GM10266 (cell line): ENCODE data around the gene SAFB.

ENCODE experiments used
- DNase-seq: peaks from one replicate; pipeline ENCODE4 v3.0.0; 2012; ENCODE audit errors: extremely low spot score
- CTCF ChIP-seq: IDR thresholded peaks from 2 replicates; pipeline ENCODE4 v1.5.1; 2012; ENCODE audit warnings: mild to moderate bottlenecking, low read depth; ENCODE audit not compliant: control insufficient read depth, insufficient read depth; ENCODE audit errors: missing control alignments

Gene SAFB

GRCh38 chr19:5666921-5667610 is 44.2 kb downstream of the SAFB start:
- DNase-seq, result no peak
- TF ChIP-seq CTCF, result no peak

DNA sequence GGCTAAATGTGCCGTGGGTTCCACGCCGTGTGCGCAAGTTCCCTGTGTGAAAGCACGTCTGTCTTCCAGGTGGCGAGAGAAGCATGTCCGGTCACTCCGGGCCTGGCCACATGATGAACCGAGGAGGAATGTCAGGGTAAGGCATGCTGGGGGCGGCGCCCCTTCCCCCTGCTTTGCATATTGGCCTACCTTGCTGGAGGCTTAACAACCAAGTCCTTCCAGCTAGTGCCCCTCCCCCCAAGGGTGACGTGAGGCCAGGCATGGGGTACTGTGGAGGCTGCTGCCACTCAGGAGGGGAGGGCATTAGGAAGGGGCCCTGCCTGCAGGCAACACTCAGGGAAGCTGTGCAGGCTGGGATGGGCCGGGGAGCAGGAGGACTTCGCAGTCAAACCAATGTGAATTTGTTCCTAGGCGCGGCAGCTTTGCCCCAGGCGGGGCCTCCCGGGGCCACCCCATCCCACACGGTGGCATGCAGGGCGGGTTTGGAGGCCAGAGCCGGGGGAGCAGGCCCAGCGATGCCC is 44.9 kb downstream of the SAFB start:
- no peak for DNase-seq
- TF ChIP-seq CTCF, result no peak

DNA sequence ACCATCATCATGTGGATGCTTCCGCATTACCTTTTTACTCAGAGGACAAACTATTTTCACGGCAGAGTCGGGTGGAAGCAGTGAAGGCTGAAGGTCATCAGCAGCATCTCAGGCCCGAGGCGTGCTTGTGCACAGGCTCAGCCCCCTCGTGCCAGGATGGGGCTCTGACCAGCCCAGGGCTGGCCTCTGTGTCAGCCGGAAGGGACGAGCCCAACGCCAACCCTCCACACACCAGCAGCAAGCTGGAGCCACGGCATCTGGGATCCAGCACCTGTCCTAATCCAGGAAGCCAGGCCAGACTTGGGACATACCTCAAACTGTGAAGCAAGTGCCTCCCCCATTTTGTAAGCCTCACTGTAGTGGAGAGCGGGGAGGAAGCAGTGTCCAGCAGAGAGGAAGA is 46.3 kb downstream of the SAFB start:
- no peak for DNase-seq
- TF ChIP-seq CTCF, result no peak

- no peak for DNase-seq
- no peak for TF ChIP-seq CTCF
These were observed 48.7 kb downstream of the SAFB start for GRCh38 chr19:5671600-5671999.

DNA sequence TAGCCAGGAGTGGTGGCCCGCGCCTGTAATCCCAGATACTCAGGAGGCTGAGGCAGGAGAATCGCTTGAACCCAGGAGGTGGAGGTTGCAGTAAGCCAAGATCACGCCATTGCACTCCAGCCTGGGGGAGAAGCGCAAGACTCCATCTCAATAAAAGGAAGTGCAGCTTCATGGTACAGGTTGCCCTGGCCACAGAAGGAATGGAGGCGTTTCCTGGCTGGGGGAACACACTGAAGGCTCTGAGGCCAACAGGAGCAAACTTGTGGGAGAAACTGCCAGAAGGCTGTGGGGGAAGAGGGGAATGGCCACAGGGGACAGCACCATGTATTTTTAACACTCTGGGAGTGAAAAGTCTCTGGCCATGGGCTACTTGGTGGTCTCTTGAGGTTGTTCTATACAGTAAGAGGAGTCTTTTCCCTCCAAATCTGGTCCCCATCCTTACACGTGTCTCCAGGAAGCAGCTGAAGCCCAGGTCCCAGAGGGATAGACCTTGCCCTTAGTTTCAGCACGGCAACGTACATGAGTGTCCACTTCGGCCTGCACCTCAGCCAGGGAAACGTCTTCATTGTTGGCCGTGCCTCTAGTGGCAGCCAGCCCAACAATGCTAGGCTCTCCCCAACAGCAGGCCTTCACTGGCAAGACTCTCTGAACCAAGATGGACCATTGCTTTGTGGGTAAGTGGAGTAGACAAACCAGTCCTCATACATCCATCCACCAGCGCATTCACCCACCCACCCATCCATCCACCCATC is 50.0 kb downstream of the SAFB start:
- TF ChIP-seq CTCF, result no peak
- DNase-seq, result no peak

DNA sequence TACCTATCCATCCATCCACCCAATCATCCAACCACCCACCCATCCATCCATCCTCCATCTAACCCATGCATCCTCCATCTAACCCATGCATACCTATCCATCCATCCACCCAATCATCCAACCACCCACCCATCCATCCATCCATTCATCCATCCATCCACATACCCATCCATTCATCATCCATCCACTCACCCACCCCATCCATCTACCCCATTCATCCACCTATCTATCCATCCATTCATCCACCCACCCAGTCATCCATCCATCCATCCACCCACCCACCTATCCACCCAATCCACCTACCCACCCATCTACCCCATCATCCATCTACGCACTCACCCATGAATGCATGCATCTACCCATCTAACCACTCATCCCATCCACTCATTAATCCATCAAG is 50.9 kb downstream of the SAFB start:
- no peak for TF ChIP-seq CTCF
- no peak for DNase-seq

DNA sequence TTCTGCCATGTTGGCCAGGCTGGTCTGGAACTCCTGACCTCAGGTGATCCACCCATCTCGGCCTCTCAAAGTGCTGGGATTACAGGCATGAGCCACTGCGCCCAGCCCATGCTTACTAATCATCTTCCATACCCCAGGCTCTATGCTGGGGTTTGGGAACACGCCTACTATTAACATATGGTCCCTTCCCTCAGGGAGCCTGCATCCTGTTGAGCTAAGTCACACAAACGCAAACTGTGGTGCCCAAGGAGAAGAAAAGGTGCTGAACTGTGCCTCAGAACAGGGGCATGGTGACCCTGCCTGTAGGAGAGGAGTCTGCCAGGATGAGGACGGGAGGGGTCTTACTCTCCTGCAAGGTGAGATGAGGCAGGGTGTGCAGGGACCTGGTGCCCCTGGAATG is 51.8 kb downstream of the SAFB start:
- no peak for DNase-seq
- TF ChIP-seq CTCF, result no peak
